Right lobe of liver (tissue), 6 donors: ENCODE measurements around the gene C11orf97. TPM values are rescaled to one million over a fixed set of nuclear protein-coding genes. Genes with fewer than 3 reads are reported as not detected.
"Not testable (repeated sequence)": the region's sequence is repeated elsewhere in the genome, so short reads cannot be mapped to it uniquely, and the experiment has no call there.

Experiments
- ATAC-seq, 4 donors: fragments of 200-7000 bp; cut with Tn5 transposase; one replicate each; pipeline ENCODE4 v1.9.1; 2020; ENCODE audit warnings: mild to moderate bottlenecking in 4 of 4, moderate library complexity in 4 of 4
- DNase-seq, 3 donors: peaks; one replicate each; pipeline ENCODE4 v3.0.0-alpha.2; 2020
- H3K27ac ChIP-seq, 3 donors: fragments of 200-600 bp; one replicate each; pipeline ENCODE4 v1.8.0; 2022
- H3K27me3 ChIP-seq, 2 donors: fragments of 200-600 bp; one replicate each; pipeline ENCODE4 v1.8.0; 2022
- H3K36me3 ChIP-seq, 4 donors: fragments of 200-600 bp; sonication (generic) in 1 of 4; one replicate each; pipeline versions ENCODE4 v1.5.1 to v1.8.0; 2017 to 2022; ENCODE audit warnings: control low read depth in 1 of 4
- H3K4me1 ChIP-seq, 4 donors: fragments of 200-600 bp; sonication (generic) in 1 of 4; one replicate each; pipeline versions ENCODE4 v1.5.1 to v1.8.0; 2017 to 2022; ENCODE audit warnings: control low read depth in 1 of 4
- H3K4me3 ChIP-seq, 3 donors: fragments of 200-600 bp; one replicate each; pipeline ENCODE4 v1.8.0; 2022
- H3K9me3 ChIP-seq, 4 donors: fragments of 200-600 bp; sonication (generic) in 1 of 4; one replicate each; pipeline versions ENCODE4 v1.5.1 to v1.8.0; 2017 to 2022; ENCODE audit warnings: control low read depth in 1 of 4
- POLR2A ChIP-seq: fragments of 450-650 bp; IDR thresholded peaks from one replicate; pipeline ENCODE4 v1.6.1; 2017; ENCODE audit warnings: antibody characterized with exemption, mild to moderate bottlenecking
- WGBS: methylation state at CpG from one replicate; pipeline ENCODE4 v1.1.6; 2018; ENCODE audit warnings: low coverage, low lambda C conversion rate; ENCODE audit not compliant: insufficient coverage; ENCODE audit errors: missing lambda C conversion rate; 5-methylcytosine and 5-hydroxymethylcytosine counted together
- intact Hi-C, 2 donors: fragments of 100-400 bp; cut with DNase I; formaldehyde crosslinking; loops; one replicate each; pipeline versions ENCODE4 v1.11.2 to v1.14.1; 2022
- total RNA-seq, 6 experiments: library from RNA; depleted of rRNA in 2 of 6; stranded (reverse); fragments of >200 nt in 2 of 6; fragmentation: NEBNext Ultra II Directional in 3 of 6; extraction: Animal tissue kit (Norgen Biotek cat#: 25700) in 3 of 6; gene quantifications; one replicate each; pipeline versions ENCODE4 v1.1.0 to v1.2.4, GENCODE V29; 2016 to 2023
- TF ChIP-seq, protein P1 (sequence below), 4 donors: fragments of 200-600 bp in 3 of 4; fragments of 450-650 bp in 1 of 4; IDR thresholded peaks; one replicate each; pipeline versions ENCODE4 v1.5.1 to v1.8.0; 2016 to 2022; ENCODE audit warnings: antibody characterized with exemption in 4 of 4, mild to moderate bottlenecking in 2 of 4
- donor health status: DM: no; HTN: yes; CAD: no.
- donor health status: DM: no; HTN: no; CAD: no.
- donor health status: DM: no; HTN: no; CAD: no.
- donor health status: DM: no; HTN: yes; CAD: no.
- donor health status: DM: no; HTN: yes; CAD: no.

Gene C11orf97
- total RNA-seq, 6 experiments from 2014 or later: 0.40 to 1.7 TPM; not detected in 4

DNA sequence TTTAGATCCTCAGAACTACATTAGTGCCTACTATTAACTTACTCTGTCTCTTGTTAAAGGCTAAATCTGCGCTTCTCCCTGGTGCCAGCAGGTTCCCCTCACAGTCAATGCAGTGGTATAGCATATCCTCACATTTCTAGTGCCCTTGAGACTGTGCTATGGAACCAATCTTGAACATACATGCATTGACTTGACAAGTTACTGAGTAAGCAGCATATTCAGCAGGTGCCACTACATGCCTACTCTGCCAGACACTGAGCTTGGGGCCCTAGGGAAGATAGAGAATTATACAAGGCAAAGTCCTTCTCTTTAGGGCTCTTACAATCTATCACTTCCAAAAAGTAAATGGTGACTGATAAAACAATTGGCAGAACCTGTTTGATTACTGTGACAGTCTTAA lies 34.6 kb downstream of the C11orf97 start:
- DNase-seq (no peak), ATAC-seq (no peak)
- Histone ChIP-seq H3K27me3 (no peaks in the 10 kb centered on the region), H3K9me3 (no peaks in the 10 kb centered on the region), H3K27ac (no peak overlapping the region), H3K4me3 (no peak overlapping the region), H3K4me1 (no peaks in the 10 kb centered on the region), H3K36me3 (no peaks in the 10 kb centered on the region)
- WGBS: 80% methylated on average over 1 of the region's 1 CpG
- TF ChIP-seq, protein P1, sequence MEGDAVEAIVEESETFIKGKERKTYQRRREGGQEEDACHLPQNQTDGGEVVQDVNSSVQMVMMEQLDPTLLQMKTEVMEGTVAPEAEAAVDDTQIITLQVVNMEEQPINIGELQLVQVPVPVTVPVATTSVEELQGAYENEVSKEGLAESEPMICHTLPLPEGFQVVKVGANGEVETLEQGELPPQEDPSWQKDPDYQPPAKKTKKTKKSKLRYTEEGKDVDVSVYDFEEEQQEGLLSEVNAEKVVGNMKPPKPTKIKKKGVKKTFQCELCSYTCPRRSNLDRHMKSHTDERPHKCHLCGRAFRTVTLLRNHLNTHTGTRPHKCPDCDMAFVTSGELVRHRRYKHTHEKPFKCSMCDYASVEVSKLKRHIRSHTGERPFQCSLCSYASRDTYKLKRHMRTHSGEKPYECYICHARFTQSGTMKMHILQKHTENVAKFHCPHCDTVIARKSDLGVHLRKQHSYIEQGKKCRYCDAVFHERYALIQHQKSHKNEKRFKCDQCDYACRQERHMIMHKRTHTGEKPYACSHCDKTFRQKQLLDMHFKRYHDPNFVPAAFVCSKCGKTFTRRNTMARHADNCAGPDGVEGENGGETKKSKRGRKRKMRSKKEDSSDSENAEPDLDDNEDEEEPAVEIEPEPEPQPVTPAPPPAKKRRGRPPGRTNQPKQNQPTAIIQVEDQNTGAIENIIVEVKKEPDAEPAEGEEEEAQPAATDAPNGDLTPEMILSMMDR (IDR thresholded peaks at IDR 0.05): no peak
- no peak for TF ChIP-seq POLR2A
- intact Hi-C loops: no loop called here

- no peaks in the 10 kb centered on the region for H3K4me1 ChIP-seq
- H3K27me3 ChIP-seq: no peaks in the 10 kb centered on the region
- no peaks in the 10 kb centered on the region for H3K36me3 ChIP-seq
- DNase-seq (no peak), ATAC-seq (no peak)
- intact Hi-C loops: no loop called here
- no peaks in the 10 kb centered on the region for H3K9me3 ChIP-seq
- no peak overlapping the region for H3K4me3 ChIP-seq
- no peak overlapping the region for H3K27ac ChIP-seq
- no peak for TF ChIP-seq POLR2A
- TF ChIP-seq, protein P1 (IDR thresholded peaks at IDR 0.05): no peak
- WGBS: 51% methylated on average over 5 of the region's 5 CpGs
Observed at GRCh38 chr11:94549146-94549545, 36.9 kb downstream of the C11orf97 start.

- ATAC-seq: peak in 2 of 4 donors; percentile 21 to 38
- Histone ChIP-seq H3K36me3 (no peaks in the 10 kb centered on the region), H3K27me3 (no peaks in the 10 kb centered on the region), H3K4me1 (no peaks in the 10 kb centered on the region), H3K9me3 (no peaks in the 10 kb centered on the region), H3K4me3 (no peak overlapping the region), H3K27ac (no peak overlapping the region)
- TF ChIP-seq, protein P1 (IDR thresholded peaks at IDR 0.05): no peak
- no peak for TF ChIP-seq POLR2A
- no peak for DNase-seq
- intact Hi-C loops: no loop called here
- WGBS: 47% methylated on average over 4 of the region's 4 CpGs
Observed at GRCh38 chr11:94550513-94550912, 38.3 kb downstream of the C11orf97 start.

DNA sequence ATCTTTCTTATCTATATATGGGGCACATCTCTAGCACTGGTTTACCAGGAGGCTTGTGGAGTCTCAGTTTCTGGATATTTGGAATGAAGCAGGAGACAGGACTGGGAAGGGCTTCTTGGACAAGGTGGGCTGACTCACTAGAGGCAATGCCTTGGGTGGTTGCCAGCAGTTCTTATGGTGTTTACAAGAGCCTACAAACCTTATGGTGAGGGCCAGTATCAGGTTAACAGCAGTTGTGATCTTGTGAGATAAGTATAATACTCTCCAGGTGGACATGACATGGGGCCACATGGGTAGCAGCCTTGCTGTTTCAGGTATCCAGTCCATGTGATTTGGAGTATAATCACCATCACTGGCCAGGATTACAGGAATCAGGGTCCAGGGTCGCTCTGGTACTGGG lies 41.7 kb downstream of the C11orf97 start:
- 30% methylated on average over 1 of the region's 1 CpG for WGBS
- no peaks in the 10 kb centered on the region for H3K9me3 ChIP-seq
- H3K4me1 ChIP-seq: no peaks in the 10 kb centered on the region
- H3K4me3 ChIP-seq: no peak overlapping the region
- H3K27me3 ChIP-seq: no peaks in the 10 kb centered on the region
- intact Hi-C loops: no loop called here
- H3K27ac ChIP-seq: no peak overlapping the region
- no peak for TF ChIP-seq POLR2A
- TF ChIP-seq, protein P1 (IDR thresholded peaks at IDR 0.05): no peak
- DNase-seq: no peak
- ATAC-seq: no peak
- no peaks in the 10 kb centered on the region for H3K36me3 ChIP-seq

GRCh38 chr11:94555752-94556329 lies 43.6 kb downstream of the C11orf97 start:
- DNase-seq, ATAC-seq, H3K27me3 ChIP-seq, H3K9me3 ChIP-seq, intact Hi-C loops, H3K4me1 ChIP-seq, H3K36me3 ChIP-seq, H3K4me3 ChIP-seq, H3K27ac ChIP-seq: not testable (repeated sequence)
- WGBS: 81% methylated on average over 8 of the region's 8 CpGs
